Bladder microvascular endothelial cell (primary cell): ENCODE measurements around the gene DYNC2LI1. TPM values are rescaled to one million over a fixed set of nuclear protein-coding genes. Genes with fewer than 3 reads are reported as not detected.

ENCODE experiments used
- total RNA-seq: library from RNA; depleted of rRNA; stranded (reverse); fragments of >200 nt; gene quantifications from 2 replicates; pipeline ENCODE4 v1.2.3, GENCODE V29; 2014

The DYNC2LI1 gene
- 6.0 and 10.5 TPM in 2 replicates for total RNA-seq

DNA sequence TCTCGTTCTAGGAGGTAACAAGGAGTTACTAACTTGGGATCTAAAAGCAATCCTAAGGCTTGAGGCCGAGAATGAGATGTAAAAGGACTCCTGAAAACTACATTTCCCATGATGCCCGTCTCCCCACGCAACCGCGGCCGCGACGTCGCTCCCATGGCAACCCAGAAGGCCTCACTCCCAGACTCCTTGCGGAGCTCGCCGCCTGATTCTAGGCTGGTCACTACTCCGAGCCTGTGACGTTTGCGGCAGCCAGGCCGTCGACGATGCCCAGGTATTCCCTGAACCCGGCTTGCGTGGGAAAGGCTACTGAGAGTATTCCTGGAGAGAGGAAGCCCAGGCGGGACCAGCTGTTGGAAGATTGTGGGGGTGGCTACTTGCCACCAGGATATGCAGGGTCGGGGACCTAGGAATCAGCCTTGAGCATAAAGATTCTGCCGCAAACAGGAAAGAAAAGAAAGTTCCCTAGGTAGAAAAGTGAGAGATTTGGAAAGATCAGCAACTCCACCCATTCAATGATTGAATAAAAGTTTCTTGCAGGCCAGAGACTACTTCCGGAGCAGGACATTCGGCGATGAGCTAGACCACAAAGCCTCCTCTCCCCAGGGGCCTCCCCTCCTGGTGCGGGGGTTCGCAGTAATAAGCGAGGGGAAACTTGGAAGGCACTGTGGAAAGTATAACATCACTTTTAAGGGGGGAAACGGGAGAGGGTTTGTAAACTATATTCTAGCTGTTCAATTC is at the start of gene DYNC2LI1:
Gene DYNC2LI1, plus strand, starts transcription at position 164 of the 738 bp plus-strand sequence. Its CDS starts 100 bp downstream, at position 264.

GRCh38 chr2:43838560-43839267 is 64.9 kb downstream of the DYNC2LI1 start, which contains the start of the genes ABCG5 and ABCG8:
TSS of gene ABCG5 (minus strand) at chr2:43838839. CDS start at chr2:43838679, 160 bp downstream.
TSS of gene ABCG8 (plus strand) at chr2:43838971. CDS start at chr2:43839054, 83 bp downstream.

Other genes starting within 250 kb of the DYNC2LI1 start
- gene THADA, start 178.0 kb upstream of the DYNC2LI1 start, total RNA-seq: 16.2 and 44.9 TPM in 2 replicates
- gene PLEKHH2, start 136.8 kb upstream of the DYNC2LI1 start, total RNA-seq: under 0.01 and 0.25 TPM in 2 replicates
- 0.13 TPM in 1 of 2 replicates, not detected in the other for gene C1GALT1C1L, start 97.6 kb upstream of the DYNC2LI1 start, total RNA-seq
- gene ABCG5, start 64.8 kb downstream of the DYNC2LI1 start, total RNA-seq: not detected in 2 replicates
- gene ABCG8, start 64.9 kb downstream of the DYNC2LI1 start, total RNA-seq: not detected in 2 replicates
- gene LRPPRC, start 221.9 kb downstream of the DYNC2LI1 start, total RNA-seq: 35.9 and 126 TPM in 2 replicates